H1 (cell line): ENCODE results near the gene DNER. TPM values are rescaled to one million over a fixed set of nuclear protein-coding genes. Genes with fewer than 3 reads are reported as not detected.

Source experiments
- CTCF ChIA-PET: fragments of 300-600 bp; sonication (Branson Sonifier 250); formaldehyde crosslinking; loops from one replicate; lab custom pipeline; 2021; ENCODE audit not compliant: partially characterized antibody; lab: Charles Lee
- POLR2A ChIA-PET: fragments of 300-600 bp; sonication (Branson Sonifier 250); formaldehyde crosslinking; loops from one replicate; lab custom pipeline; 2021; ENCODE audit warnings: inconsistent platforms; ENCODE audit not compliant: partially characterized antibody; lab: Charles Lee
- DNase-seq, 2 experiments: peaks; one replicate each; pipeline versions ENCODE4 v3.0.0 to v3.0.0-alpha.2; 2010 to 2022; ENCODE audit warnings: low spot score in 2 of 2, low read depth in 1 of 2, mixed read lengths in 1 of 2
- FAIRE-seq: peaks from 2 replicates; lab custom pipeline; 2011; peaks lifted over from hg19 to GRCh38; lab: Jason Lieb, UNC
- H2AFZ ChIP-seq: 2 replicates; pipeline ENCODE4 v1.8.1; 2012; ENCODE audit warnings: low read length, inconsistent platforms
- H2AK5ac ChIP-seq: 2 replicates; pipeline ENCODE4 v1.6.1; 2013; ENCODE audit warnings: low read depth, low read length
- H2BK120ac ChIP-seq: replicated peaks from 2 replicates; pipeline ENCODE3; 2013; ENCODE audit warnings: low read depth, low read length, inconsistent platforms
- H2BK12ac ChIP-seq: 2 replicates; pipeline ENCODE4 v1.6.1; 2013; ENCODE audit warnings: low read depth, low read length
- H2BK15ac ChIP-seq: 2 replicates; pipeline ENCODE4 v1.6.1; 2013; ENCODE audit warnings: low read length
- H2BK20ac ChIP-seq: 2 replicates; pipeline ENCODE4 v1.6.1; 2013; ENCODE audit warnings: low read length
- H2BK5ac ChIP-seq: 2 replicates; pipeline ENCODE4 v1.6.1; 2013; ENCODE audit warnings: low read depth, low read length
- H3K14ac ChIP-seq: 2 replicates; pipeline ENCODE4 v1.6.1; 2013; ENCODE audit warnings: inconsistent platforms; ENCODE audit not compliant: insufficient read length
- H3K18ac ChIP-seq: 2 replicates; pipeline ENCODE4 v1.6.1; 2013; ENCODE audit warnings: low read length; ENCODE audit errors: extremely low read depth
- H3K23ac ChIP-seq: 2 replicates; pipeline ENCODE4 v1.6.1; 2013; ENCODE audit warnings: inconsistent platforms; ENCODE audit not compliant: insufficient read length
- H3K23me2 ChIP-seq: 2 replicates; pipeline ENCODE4 v1.6.1; 2013; ENCODE audit warnings: low read depth, low read length
- H3K27ac ChIP-seq: 2 replicates; pipeline ENCODE4 v1.6.1; 2011; ENCODE audit warnings: low read depth, low read length, inconsistent platforms
- H3K27me3 ChIP-seq, 4 experiments: replicated peaks in 1 of 4; 1 replicate in 1 of 4; 2 replicates in 3 of 4; pipeline versions ENCODE4 v1.6.1 to v1.8.1; 2011 to 2013; ENCODE audit warnings: low read length in 3 of 4, mild to moderate bottlenecking in 3 of 4, inconsistent platforms in 2 of 4, mixed read lengths in 2 of 4, moderate library complexity in 1 of 4; ENCODE audit not compliant: control insufficient read depth in 3 of 4, insufficient read depth in 3 of 4; ENCODE audit errors: extremely low read depth in 1 of 4
- H3K36me3 ChIP-seq, 4 experiments: 2 replicates each; pipeline versions ENCODE4 v1.6.1 to v1.8.1; 2011 to 2013; ENCODE audit warnings: mild to moderate bottlenecking in 4 of 4, low read length in 3 of 4, moderate library complexity in 2 of 4, control low read depth in 1 of 4, inconsistent platforms in 1 of 4; ENCODE audit not compliant: insufficient read depth in 4 of 4, control insufficient read depth in 2 of 4
- H3K4ac ChIP-seq: replicated peaks from 2 replicates; pipeline ENCODE3; 2013; ENCODE audit warnings: low read length, low read depth, mixed read lengths, inconsistent platforms; ENCODE audit not compliant: insufficient read length
- H3K4me1 ChIP-seq, 4 experiments: replicated peaks in 1 of 4; 1 replicate in 1 of 4; 2 replicates in 3 of 4; pipeline versions ENCODE4 v1.6.1 to v1.8.1; 2011 to 2013; ENCODE audit warnings: low read length in 3 of 4, inconsistent platforms in 2 of 4, mixed read lengths in 1 of 4; ENCODE audit not compliant: insufficient read depth in 4 of 4, control insufficient read depth in 3 of 4
- H3K4me2 ChIP-seq, 2 experiments: 2 replicates each; pipeline versions ENCODE4 v1.6.1 to v1.8.1; 2011 to 2013; ENCODE audit warnings: low read depth in 2 of 2, low read length in 2 of 2, control low read depth in 1 of 2, inconsistent platforms in 1 of 2, mild to moderate bottlenecking in 1 of 2; ENCODE audit not compliant: insufficient read depth in 1 of 2
- H3K4me3 ChIP-seq, 4 experiments: fragments of 200-600, 300-600 bp in 1 of 4; sonication (generic), shearing (Covaris generic), sonication (Bioruptor Twin) in 1 of 4; 2 replicates each; pipeline versions ENCODE4 v1.5.1 to v1.8.1; 2011 to 2016; ENCODE audit warnings: low read length in 4 of 4, low read depth in 3 of 4, control low read depth in 2 of 4, inconsistent platforms in 2 of 4, mild to moderate bottlenecking in 2 of 4, mixed read lengths in 1 of 4, moderate library complexity in 1 of 4; ENCODE audit not compliant: insufficient read depth in 2 of 4; ENCODE audit errors: extremely low read depth in 1 of 4
- H3K56ac ChIP-seq: replicated peaks from 2 replicates; pipeline ENCODE3; 2013; ENCODE audit warnings: low read depth, mild to moderate bottlenecking, mixed read lengths, low read length, inconsistent platforms; ENCODE audit not compliant: insufficient read length
- H3K79me1 ChIP-seq: 2 replicates; pipeline ENCODE4 v1.6.1; 2013; ENCODE audit warnings: low read depth, low read length, control low read depth
- H3K79me2 ChIP-seq, 2 experiments: 2 replicates each; pipeline versions ENCODE4 v1.6.1 to v1.8.1; 2012 to 2013; ENCODE audit warnings: low read length in 2 of 2, mild to moderate bottlenecking in 2 of 2, inconsistent platforms in 1 of 2; ENCODE audit not compliant: insufficient read depth in 2 of 2, control insufficient read depth in 1 of 2
- H3K9ac ChIP-seq, 4 experiments: replicated peaks in 1 of 4; 1 replicate in 1 of 4; 2 replicates in 3 of 4; pipeline versions ENCODE4 v1.6.1 to v1.8.1; 2011 to 2013; ENCODE audit warnings: low read depth in 3 of 4, low read length in 3 of 4, control low read depth in 2 of 4, mild to moderate bottlenecking in 2 of 4, moderate library complexity in 2 of 4, inconsistent platforms in 1 of 4; ENCODE audit errors: extremely low read depth in 1 of 4
- H3K9me3 ChIP-seq, 2 experiments: 2 replicates each; pipeline versions ENCODE4 v1.6.1 to v1.8.1; 2012 to 2013; ENCODE audit warnings: mild to moderate bottlenecking in 2 of 2, moderate library complexity in 2 of 2, control low read depth in 1 of 2, inconsistent platforms in 1 of 2, low read depth in 1 of 2, low read length in 1 of 2, mixed read lengths in 1 of 2; ENCODE audit not compliant: insufficient read depth in 2 of 2
- H4K20me1 ChIP-seq, 2 experiments: replicated peaks in 1 of 2; 2 replicates each; pipeline versions ENCODE3 to v1.8.1; 2011 to 2013; ENCODE audit warnings: inconsistent platforms in 2 of 2, low read length in 2 of 2, mild to moderate bottlenecking in 1 of 2; ENCODE audit not compliant: insufficient read depth in 2 of 2, control insufficient read depth in 1 of 2
- H4K5ac ChIP-seq: 2 replicates; pipeline ENCODE4 v1.6.1; 2013; ENCODE audit warnings: low read length, low read depth, mixed read lengths, inconsistent platforms; ENCODE audit not compliant: insufficient read length
- H4K8ac ChIP-seq: 2 replicates; pipeline ENCODE4 v1.8.0; 2013; ENCODE audit warnings: mild to moderate bottlenecking, moderate library complexity, low read length, inconsistent platforms; ENCODE audit not compliant: insufficient read depth; ENCODE audit errors: extremely low read depth
- H4K91ac ChIP-seq: replicated peaks from 2 replicates; pipeline ENCODE3; 2013; ENCODE audit warnings: low read length, mixed read lengths, inconsistent platforms; ENCODE audit not compliant: insufficient read length
- CBX5 ChIP-seq: fragments of 300-800, 300-1000 bp; sonication (generic); IDR thresholded peaks from 2 replicates; pipeline ENCODE4 v1.7.1; 2016; ENCODE audit warnings: antibody characterized with exemption, low read length, low read depth
- KDM1A ChIP-seq: fragments of 200-600, 300-600 bp; sonication (generic); IDR thresholded peaks from 2 replicates; pipeline ENCODE4 v1.7.1; 2016; ENCODE audit warnings: mild to moderate bottlenecking, low read length, borderline replicate concordance
- WGBS, 2 experiments: shearing (Covaris generic) in 1 of 2; methylation state at CpG; one replicate each; pipeline versions ENCODE4 v1.1.6 to v1.1.7; 2013 to 2015; ENCODE audit warnings: low lambda C conversion rate in 2 of 2, mixed read lengths in 2 of 2, inconsistent platforms in 1 of 2, low coverage in 1 of 2, missing lambda C conversion rate in 1 of 2; ENCODE audit not compliant: insufficient replicate concordance in 2 of 2, insufficient coverage in 1 of 2, insufficient read length in 1 of 2; ENCODE audit errors: extremely low coverage in 1 of 2, missing lambda C conversion rate in 1 of 2; 5-methylcytosine and 5-hydroxymethylcytosine counted together
- polyA plus RNA-seq, 7 experiments: library from polyadenylated mRNA; depleted of rRNA in 3 of 7; stranded (reverse) in 5 of 7; unstranded in 2 of 7; fragments of >200 nt in 5 of 7; fragments of 200-250 nt in 2 of 7; gene quantifications; 1 replicate in 5 of 7; 2 replicates in 1 of 7; 4 replicates in 1 of 7; pipeline versions ENCODE4 v1.2.1 to v1.2.3, GENCODE V29; 2011 to 2013; ENCODE audit warnings: missing spikeins in 2 of 7, mixed read lengths in 2 of 7
- total RNA-seq: library from RNA; stranded (reverse); fragmentation: NEBNext Ultra II Directional; extraction: Animal tissue kit (Norgen Biotek cat#: 25700); gene quantifications from 2 replicates; pipeline ENCODE4 v1.2.1, GENCODE V29; 2021

The DNER gene
- total and polyA plus RNA-seq, 2 of the 8 experiments (the other 6 are each of a cell fraction or from before 2014, with no cell fraction given) = 6.8 to 16.3 TPM

- Histone ChIP-seq H3K4me1 (no peaks in the 10 kb centered on the region; a peak in 1 of 7 replicates), H3K56ac (no peak overlapping the region), H2BK20ac (no peak overlapping the region), H2AFZ (no peak overlapping the region), H2BK12ac (0 out of 2 replicates have a peak overlapping the region, but pooled peaks have one; percentile 12), H4K20me1 (no peaks in the 10 kb centered on the region), H3K18ac (no peak overlapping the region), H2BK120ac (no peak overlapping the region), H3K27ac (no peak overlapping the region), H3K23ac (no peak overlapping the region), H3K4me3 (no peak overlapping the region), H3K9ac (no peak overlapping the region), H2AK5ac (no peak overlapping the region), H3K4ac (no peak overlapping the region), H3K36me3 (no peaks in the 10 kb centered on the region), H3K9me3 (no peaks in the 10 kb centered on the region), H4K91ac (no peak overlapping the region), H3K14ac (no peak overlapping the region), H3K23me2 (no peaks in the 10 kb centered on the region), H2BK5ac (no peak overlapping the region), H3K4me2 (no peak overlapping the region), H2BK15ac (no peak overlapping the region), H3K79me2 (no peaks in the 10 kb centered on the region), H3K79me1 (no peaks in the 10 kb centered on the region), H4K8ac (no peak overlapping the region), H4K5ac (no peak overlapping the region), H3K27me3 (no peaks in the 10 kb centered on the region)
- TF ChIP-seq CBX5 (no peak), KDM1A (no peak)
- no peak for FAIRE-seq
- CTCF ChIA-PET = interaction anchor here (0.8 kb wide), 1 partner anchor 12 kb away, joined by 3 read pairs; no protein-coding TSS in a partner anchor
- POLR2A ChIA-PET = no interaction called here
- WGBS, 2 experiments = 85% methylated on average over 7 of the region's 7 CpGs; no CpG with 5 or more reads in 1 of the 2 experiments
- no peak for DNase-seq
Observed at GRCh38 chr2:229335877-229336346, 378.4 kb downstream of the DNER start.
